Jurkat, Clone E6-1 (cell line): Measurements from ENCODE around the gene UGT1A8.

Experiments used
- DNase-seq: peaks from one replicate; pipeline ENCODE4 v3.0.0-alpha.2; 2011; ENCODE audit warnings: low read depth, low spot score
- H3K4me3 ChIP-seq: 2 replicates; pipeline ENCODE4 v1.5.1; 2011; ENCODE audit warnings: mild to moderate bottlenecking, low read length, control low read depth, moderate library complexity

UGT1A8 gene

GRCh38 chr2:233822101-233822771 is 204.8 kb downstream of the UGT1A8 start:
- H3K4me3 ChIP-seq, result no peak overlapping the region
- no peak for DNase-seq
